Activated CD4-positive, alpha-beta T cell treated with anti-CD3 and anti-CD28 coated beads, Interleukin-2, amount 50 U/mL, for 24 hours (primary cell): ENCODE results near the gene KMO.

Experiments used
- DNase-seq, 2 donors: peaks; one replicate each; pipeline ENCODE4 v3.0.0-alpha.2; 2020; ENCODE audit warnings: low read depth in 1 of 2, low spot score in 1 of 2

KMO gene

DNA sequence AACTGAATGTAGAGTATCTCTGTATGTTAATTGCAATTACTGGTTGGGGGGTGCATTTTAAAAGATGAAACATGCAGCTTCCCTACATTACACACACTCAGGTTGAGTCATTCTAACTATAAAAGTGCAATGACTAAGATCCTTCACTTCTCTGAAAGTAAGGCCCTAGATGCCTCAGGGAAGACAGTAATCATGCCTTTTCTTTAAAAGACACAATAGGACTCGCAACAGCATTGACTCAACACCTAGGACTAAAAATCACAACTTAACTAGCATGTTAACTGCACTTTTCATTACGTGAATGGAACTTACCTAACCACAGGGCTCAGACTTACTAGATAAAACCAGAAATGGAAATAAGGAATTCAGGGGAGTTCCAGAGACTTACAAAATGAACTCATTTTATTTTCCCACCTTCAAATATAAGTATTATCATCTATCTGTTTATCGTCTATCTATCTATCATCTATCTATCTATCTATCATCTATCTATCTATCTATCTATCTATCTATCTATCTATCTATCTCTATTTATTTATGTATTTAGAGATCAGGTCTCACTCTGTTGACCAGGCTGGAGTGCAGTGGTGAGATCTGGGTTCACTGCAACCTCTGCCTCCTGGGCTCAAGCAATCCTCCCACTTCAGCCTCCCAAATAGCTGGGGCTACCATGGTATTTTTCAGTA is 60.2 kb downstream of the KMO start:
- DNase-seq = no peak

DNA sequence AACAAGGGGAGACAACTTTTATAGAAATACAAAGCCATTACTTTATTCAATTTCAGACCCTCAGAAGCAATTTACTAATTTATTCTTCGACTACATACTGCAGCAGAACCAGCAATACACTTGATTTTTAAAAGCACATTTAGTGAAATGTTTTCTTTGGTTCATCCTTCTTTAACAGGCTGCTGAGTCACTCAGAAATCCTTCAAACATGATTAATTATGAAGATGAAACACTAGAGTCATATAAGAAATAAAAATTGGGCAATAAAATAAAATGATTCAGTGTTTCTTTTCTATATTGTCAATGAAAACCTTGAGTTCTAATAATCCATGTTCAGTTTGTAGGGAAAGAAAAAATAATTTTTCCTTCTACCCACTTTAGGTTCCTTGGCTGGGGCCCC is 61.0 kb downstream of the KMO start:
- no peak for DNase-seq

- no peak for DNase-seq
Observed at GRCh38 chr1:241596633-241597032, 64.5 kb downstream of the KMO start.

GRCh38 chr1:241598249-241598648 is 66.1 kb downstream of the KMO start:
- no peak for DNase-seq

DNA sequence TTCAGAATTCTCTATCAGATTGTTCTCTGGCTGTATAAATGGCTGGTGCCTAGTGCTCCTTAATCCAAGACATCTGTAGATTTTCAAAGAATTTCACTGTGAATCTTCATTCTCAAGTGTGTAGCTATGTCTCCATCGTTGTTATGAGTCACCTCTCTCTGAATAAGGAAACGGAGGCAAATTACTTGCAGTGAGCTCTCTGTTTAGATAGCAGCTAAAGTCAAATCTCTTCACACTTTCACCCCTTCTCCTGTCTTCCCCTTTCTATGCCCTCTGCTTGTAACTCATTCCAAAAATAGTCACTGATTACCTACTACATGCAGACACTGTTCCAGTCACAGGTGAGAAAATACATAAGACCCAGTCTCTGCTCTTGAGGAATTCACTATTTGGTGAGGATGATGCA is 68.3 kb downstream of the KMO start:
- no peak for DNase-seq

DNA sequence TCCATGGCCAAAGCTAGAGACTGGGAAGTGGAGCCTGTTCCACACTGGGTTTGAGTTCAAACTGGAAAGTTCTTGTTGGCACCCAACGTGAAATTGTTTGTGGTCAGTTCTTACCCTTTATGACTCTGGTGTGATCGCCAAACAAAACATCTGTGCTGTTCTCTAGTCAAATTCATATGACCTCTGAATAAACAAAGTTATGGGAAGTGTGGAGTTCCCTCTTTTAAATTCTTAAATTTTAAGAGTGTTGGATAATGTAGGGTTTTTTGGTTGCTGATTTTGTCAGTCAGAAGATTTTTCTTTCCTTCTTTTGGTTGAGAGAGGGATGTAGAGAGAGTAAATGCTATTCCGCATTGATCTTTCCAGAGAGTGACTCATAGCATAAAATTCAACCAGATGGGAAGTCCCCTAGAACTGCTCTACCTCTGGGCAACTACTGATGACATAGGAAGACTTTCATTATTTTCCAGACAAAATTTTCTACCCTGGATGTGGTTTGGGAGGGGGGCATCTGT is 71.6 kb downstream of the KMO start:
- no peak for DNase-seq

DNA sequence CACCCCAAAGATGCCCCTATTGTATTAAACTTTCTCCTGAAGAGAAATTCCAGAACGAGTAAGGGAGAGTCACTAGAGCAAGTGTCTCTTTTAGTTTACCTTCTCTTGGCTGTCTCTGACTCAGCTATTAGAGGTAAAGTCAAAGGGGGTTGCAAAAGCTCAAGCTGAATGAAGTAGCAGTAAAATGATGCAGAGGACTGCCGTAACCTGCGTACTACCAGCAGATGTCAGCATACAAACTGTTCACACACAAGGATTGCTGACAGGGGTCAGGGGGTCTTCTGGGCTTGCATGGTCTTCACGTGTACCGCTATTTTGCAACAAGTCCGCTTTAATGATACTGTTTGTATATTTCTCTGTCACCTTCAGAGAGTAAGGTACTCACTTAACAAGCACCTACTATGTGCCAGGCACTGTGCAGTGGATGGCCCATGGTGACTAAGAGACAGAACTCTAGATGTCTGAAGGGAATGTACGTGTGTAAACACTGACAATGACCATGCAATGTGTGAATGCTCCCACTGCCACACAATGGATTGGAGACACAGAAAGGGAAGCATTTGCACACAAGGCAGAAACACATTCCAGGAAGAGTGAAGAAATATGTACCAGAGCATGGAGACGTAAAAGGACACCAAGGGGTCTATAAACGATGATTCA is 73.1 kb downstream of the KMO start:
- no peak for DNase-seq

GRCh38 chr1:241606544-241606943 is 74.4 kb downstream of the KMO start:
- DNase-seq = no peak

- no peak for DNase-seq
Observed at GRCh38 chr1:241607497-241607896, 75.3 kb downstream of the KMO start.

GRCh38 chr1:241608379-241609033 is 76.3 kb downstream of the KMO start:
- no peak for DNase-seq

GRCh38 chr1:241610056-241610815 is 78.1 kb downstream of the KMO start:
- no peak for DNase-seq

DNA sequence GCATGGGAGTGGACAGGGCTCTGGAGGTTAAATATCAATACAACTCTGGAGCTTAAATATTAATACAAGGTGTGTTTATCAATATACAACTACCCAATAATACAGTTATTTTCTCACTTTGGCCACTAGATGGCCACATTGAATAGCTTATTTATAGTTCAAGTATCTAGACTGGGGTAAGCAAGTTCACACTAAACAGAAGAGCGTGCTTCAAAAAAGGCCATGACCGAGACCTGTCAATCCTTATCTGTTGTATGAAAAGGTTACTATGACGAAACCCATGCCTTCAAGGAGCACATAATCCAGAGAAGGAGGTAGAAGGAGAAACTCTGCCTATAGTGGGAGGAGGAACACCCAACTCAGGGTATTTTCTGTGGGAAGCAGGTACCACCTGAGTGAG is 78.9 kb downstream of the KMO start:
- peak in 1 of 2 donors; percentile 14 for DNase-seq

DNA sequence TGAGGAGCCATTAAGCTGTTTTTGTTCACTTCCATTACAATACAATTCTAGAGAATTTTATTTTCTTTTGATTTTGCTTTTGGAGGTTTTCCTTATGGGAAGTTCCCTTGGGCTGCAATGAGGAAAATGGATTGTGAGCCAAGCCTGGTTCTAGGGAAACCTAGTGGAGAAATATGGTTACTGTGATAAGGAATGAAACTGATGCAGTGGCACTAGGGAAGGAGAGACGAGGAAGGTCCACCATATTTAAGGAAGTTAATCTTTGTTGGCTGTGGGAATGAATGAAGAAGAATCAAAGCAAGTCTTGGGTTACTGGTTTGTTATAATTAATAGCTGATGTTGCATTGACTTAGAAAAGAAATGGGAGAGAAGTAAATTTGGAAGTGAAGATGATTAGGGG is 79.6 kb downstream of the KMO start:
- DNase-seq = no peak

GRCh38 chr1:241612533-241613477 is 80.6 kb downstream of the KMO start:
- no peak for DNase-seq

DNA sequence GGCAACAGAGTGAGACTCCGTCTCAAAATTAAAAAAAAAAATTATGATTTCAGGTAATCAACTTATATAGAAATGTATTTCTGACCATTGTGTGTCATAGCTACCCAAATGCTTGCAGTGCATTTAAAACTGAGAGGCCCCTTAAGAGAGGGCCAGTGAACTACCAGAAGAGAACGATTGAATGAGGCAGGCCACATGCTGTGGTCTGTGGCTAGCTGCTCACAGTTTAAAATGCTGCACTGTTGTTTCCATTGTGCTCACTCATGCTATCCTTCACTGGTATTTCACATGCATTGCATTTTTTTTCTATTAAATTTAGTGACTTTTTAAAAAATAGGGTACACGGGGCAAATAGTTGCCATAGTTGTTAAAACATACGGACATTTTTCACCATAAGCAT is 82.0 kb downstream of the KMO start:
- no peak for DNase-seq

- no peak for DNase-seq
Observed at GRCh38 chr1:241614572-241614971, 82.4 kb downstream of the KMO start.

- DNase-seq = no peak
Observed at GRCh38 chr1:241615043-241615974, 83.1 kb downstream of the KMO start.

- DNase-seq = no peak
Observed at GRCh38 chr1:241617426-241617825, 85.2 kb downstream of the KMO start.

DNA sequence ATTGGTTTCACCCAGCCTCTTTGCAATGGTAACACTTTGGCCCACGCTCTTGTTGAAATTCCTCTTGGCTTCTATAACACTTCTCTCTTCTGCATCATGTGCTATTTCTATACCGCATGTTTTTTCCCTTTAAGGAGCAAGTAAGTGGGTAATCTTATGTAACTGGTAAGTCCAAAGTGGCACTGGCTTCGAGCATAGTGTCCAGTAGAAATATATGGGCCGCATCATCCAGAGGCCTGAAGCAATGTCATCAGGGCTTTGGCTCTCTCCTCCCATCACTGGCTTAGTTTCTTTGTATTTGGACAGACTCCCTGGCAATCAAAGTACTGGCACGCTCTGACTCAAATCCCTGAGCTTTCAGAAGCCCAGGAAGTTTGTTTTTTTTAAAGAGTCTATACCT is 90.5 kb downstream of the KMO start:
- DNase-seq = no peak
